ENCODE results near the gene TMEFF1.
"Not testable (repeated sequence)": the region's sequence is repeated elsewhere in the genome, so short reads cannot be mapped to it uniquely, and the experiment has no call there.

TMEFF1 gene

GRCh38 chr9:100498592-100498991, 25.6 kb downstream of the TMEFF1 start:
- no peak for DNase-seq

DNA sequence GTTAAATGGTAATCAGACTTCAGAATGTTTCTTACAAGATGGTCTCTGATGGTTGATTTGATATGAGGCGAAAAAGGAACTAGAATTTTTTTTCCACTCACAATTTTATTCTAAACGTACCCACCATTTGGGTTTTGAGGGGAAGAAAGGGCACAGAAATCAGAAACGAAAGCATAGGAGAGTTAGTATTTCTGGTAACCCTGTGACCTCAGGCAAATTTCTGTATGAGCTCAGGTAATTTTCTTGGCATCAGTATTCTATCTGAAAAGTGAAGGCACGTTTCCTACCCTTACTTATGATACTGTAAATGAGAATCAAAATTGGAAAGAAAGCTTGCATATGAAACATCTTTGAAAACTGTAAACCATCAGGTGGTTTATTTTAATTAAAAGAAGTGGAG, 26.5 kb downstream of the TMEFF1 start:
- DNase-seq, result no peak

DNA sequence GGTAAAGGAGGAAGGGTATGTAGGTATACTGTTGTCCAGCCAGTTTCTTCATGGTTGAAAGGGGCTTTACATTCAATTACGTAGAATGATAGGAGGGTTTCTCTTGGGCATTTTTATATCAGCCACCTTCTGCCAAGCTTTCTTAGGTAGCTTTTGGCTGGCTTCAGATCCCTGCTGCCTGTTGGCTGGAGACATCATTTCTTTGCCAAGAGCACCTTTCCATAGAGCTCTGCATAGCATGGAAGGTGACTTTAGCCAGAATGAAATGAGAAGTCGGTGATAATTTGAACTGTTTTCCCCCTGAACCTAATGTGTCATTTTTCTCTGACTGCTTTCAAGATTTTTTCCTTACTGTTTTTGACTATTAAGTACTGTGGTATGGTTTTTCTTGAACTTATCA, 26.9 kb downstream of the TMEFF1 start:
- no peak for DNase-seq

- DNase-seq, result peak; percentile 82 to 86
Measured at GRCh38 chr9:100505564-100506159, 32.7 kb downstream of the TMEFF1 start.

DNA sequence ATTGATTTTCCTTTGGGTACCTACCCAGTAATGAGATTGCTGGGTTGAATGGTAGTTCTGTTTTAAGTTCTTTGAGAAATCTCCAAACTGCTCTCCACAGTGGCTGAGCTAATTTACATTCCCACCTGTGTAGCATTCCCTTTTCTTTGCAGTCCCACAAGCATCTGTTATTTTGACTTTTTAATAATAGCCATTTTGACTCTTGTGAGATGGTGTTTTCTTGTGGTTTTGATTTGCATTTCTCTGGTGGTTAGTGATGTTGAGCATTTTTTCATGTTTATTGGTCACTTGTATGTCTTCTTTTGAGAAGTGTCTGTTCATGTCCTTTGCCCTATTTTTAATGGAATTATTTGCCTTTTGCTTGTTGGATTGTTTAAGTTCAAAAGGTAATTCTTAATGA, 34.4 kb downstream of the TMEFF1 start:
- not testable (repeated sequence) for DNase-seq

DNA sequence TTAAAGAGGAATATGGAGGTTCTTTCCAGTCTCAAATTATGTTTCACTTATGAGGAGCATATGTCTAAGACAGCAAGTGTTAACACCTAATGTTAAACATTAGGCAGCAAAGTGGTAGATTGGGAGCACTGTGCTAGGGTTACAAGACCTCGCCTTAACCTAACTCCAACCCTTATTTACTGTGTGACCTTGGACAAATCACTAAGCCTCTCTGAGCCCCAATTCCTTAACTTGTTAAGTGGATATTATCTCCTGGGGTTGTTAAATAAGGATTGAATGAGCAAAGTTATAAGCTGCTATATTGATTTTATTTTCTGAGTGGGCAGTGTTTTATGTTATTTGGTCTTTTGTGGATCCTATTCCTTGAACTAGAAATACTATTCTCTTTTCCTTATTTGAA, 38.3 kb downstream of the TMEFF1 start:
- no peak for DNase-seq

GRCh38 chr9:100515578-100516494, 42.9 kb downstream of the TMEFF1 start:
- no peak for DNase-seq

DNA sequence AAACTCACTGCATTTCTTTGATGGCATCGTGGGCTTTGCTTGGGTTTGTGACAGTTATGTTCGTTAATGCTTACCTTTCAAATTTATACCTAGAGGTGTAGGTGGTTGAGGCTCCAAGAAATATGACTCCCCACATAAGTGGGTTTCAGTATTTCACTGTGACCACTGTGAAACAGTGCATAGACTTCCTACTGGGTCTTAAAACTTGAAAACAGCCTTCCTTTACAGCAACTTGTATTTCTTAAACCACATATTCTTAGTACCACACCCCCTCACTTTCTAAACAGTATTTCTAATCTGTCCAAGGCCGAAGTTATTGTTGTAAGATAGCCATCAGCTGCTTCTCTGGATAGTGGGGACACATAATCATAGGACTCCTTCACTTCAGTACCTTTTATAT, 48.3 kb downstream of the TMEFF1 start:
- no peak for DNase-seq

DNA sequence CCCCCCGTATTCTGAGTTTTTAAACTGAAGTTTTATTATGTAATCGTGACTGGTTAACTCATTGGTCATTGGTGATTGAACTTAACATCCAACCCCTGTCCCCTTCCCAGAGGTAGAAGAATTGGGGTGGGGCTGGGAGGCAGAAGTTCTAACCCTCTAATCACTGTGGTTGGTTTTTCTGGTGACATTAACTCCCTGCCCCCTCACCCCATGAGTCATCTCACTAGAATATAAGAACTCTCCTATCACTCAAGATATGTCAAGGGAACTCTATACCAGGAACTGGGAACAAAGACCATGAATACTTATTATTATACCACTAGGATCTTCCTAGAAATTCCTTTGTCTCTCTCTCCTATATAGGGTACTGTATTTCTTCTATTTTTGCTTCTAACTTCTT, 52.6 kb downstream of the TMEFF1 start:
- no peak for DNase-seq

- DNase-seq, result not testable (repeated sequence)
Measured at GRCh38 chr9:100527180-100527794, 54.3 kb downstream of the TMEFF1 start.

GRCh38 chr9:100534401-100534800, 61.5 kb downstream of the TMEFF1 start:
- DNase-seq, result no peak

DNA sequence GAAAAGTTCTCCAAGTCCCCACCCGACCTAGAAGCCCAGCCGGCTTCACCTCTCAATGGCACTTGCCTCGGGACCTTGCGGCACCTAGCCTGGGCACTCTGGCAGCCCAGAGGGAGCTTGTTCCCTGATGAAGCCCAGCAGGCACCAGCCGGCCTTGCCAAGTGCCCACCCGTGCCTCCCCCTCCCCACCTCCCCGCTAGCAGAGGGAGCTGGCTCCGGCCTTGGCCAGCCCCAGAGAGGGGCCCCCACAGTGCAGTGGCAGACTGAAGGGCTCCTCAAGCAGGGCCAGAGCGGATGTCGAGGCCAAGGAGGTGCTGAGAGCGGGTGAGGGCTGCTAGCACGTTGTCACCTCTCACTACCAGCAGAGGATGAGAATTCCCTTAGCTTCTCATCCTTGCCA, 67.4 kb downstream of the TMEFF1 start:
- no peak for DNase-seq

DNA sequence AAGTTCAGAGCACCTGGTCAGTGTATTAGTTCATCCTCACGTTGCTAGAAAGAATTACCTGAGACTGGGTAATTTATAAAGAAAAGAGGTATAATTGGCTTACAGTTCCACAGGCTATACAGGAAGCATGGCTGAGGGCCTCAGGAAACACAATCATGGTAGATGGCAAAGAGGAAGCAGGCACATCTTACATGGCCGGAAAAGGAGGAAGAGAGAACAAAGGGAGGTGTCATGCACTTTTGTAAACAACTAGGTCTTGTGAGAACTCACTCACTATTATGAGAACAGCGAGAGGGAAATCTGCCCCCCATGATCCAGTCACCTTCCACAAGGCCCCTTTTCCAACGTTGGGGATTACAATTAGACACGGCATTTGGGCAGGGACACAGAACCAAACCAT, 76.1 kb downstream of the TMEFF1 start:
- DNase-seq, result no peak

- no peak for DNase-seq
Measured at GRCh38 chr9:100554935-100555401, 82.0 kb downstream of the TMEFF1 start.

DNA sequence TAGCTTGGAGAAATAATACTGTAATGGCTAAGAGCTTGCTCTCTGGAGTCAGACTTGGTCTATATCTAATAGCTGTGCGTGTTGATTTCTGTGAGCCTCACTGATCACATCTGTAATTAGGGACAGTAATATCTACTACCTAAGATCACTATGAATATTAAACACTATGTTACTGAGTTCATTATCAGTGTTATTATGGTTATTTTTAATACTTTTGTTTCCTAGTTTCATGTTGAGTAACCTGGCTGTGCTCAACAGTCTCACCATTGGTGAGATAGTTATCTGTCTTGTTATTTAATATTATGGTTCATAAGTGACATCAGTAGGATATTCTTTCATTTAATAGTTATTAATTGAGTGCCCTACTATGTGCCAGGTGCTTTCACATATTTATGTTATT, 82.5 kb downstream of the TMEFF1 start:
- no peak for DNase-seq

DNA sequence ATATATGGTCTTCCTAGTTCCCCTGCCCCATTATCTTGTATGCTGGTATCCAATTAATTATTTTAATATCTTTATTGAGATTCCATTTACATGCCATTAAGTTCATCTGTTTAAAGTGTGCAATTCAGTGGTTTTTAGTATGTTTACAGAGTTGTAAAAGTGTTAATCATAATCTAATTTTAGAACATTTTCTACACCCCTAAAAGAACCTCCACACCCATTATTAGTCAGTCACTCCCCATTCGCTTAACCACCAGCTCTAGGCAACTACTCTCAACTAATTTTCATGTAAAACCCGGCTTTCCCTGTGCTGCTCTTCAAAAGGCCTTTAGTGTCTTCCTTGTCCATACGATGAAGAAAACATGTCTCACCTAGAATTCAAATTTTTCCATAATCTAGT, 84.1 kb downstream of the TMEFF1 start:
- DNase-seq, result no peak

DNA sequence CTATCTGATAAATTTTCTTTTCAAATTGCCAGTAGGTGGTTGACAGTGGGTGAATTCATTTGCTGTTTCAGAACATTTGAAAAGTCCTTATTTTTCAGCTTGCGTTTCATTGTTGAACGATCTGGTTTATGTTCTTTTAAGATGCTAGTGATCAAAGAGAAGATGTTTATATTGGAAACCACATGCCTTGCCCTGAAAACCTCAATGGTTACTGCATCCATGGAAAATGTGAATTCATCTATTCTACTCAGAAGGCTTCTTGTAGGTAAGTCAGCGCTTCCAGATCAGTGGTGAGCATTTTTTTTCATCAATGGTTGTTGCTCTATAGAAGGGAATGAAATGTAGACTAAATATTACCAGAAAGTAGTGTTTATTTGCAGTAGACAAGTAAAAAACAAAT, 88.3 kb downstream of the TMEFF1 start:
- DNase-seq, result no peak

GRCh38 chr9:100567856-100568255, 94.9 kb downstream of the TMEFF1 start:
- no peak for DNase-seq

DNA sequence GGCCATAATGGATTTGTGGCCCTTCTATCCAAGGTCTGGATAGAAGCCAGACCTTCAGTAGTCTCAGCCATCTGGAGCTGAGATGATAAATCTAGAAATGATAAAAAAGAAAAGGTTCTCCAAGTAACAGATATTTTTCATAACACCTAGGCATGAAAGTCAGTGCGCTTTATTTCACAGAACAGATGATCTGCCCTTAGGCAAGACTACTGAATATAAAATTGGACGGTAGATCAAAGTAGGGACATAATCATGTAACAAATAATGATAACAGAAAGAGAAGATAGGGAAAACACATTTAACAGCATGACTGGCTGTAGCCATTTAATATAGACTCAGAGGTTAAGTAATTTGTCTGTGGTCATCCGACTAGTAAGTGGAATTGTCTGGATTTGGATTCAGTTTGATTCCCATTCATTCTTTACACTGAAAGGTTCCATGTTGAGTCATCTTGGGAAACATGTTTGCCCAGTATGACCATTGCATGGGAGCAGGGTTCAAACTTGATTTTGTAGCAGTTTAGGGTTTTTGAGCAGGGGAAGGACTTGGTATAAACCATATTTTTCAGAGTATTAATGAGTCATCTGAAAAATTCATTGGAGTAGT, 100.8 kb downstream of the TMEFF1 start:
- no peak for DNase-seq

DNA sequence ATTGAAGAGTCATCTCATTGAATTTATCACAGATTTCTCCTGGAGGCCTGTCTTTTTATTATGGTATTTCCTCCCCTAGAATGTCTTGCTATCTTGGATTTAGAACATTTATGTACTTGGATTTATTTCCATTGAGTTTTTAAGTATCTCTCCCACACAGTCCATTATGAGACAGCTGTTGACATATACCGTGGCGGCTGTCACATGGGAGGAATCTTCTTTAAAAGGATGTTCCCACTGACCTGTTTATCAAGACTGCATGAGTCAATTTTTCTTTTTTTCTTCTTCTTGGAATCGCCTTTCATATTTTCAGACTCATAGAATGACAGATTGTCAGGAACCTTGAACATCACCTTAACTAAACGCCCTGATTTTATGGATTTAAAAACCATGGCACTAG, 102.1 kb downstream of the TMEFF1 start:
- DNase-seq, result no peak

- DNase-seq, result no peak
Measured at GRCh38 chr9:100575765-100576386, 102.9 kb downstream of the TMEFF1 start.

GRCh38 chr9:100577776-100578448, 105.0 kb downstream of the TMEFF1 start, which contains the start of gene CAVIN4:
Gene CAVIN4 (plus strand): TSS chr9:100578079. CDS start chr9:100578144, 65 bp downstream.
- DNase-seq, result no peak
